ENCODE measurements around the gene TCTN2.

DNA sequence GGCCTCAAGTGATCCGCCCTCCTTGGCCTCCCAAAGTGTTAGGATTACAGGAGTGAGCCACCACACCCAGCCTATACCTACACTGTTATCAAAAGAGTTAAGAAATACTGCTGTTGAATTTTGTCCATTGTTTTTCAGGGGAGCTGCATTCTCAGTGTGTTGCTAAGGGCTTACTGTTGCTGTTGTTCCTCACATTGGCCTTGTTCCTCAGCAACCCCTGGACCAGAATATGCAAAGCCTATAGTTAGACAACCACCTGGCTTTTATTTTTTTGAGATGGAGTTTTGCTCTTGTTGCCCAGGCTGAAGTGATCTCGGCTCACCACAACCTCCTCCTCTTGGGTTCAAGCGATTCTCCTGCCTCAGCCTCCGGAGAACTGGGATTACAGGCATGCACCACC is 36.6 kb downstream of the TCTN2 start:
- TF ChIP-seq SP1 (IDR thresholded peaks at IDR 0.05) (no peak), BHLHE40 (IDR thresholded peaks at IDR 0.05; ENCODE audit: borderline replicate concordance) (no peak), ARNT (IDR thresholded peaks at IDR 0.05) (no peak), L3MBTL2 (conservative IDR thresholded peaks at IDR 0.05) (no peak), TARDBP (IDR thresholded peaks at IDR 0.05) (no peak), CTBP1 (IDR thresholded peaks at IDR 0.05; ENCODE audit: borderline replicate concordance) (no peak), ELF4 (IDR thresholded peaks at IDR 0.05) (no peak), ZNF384 (IDR thresholded peaks at IDR 0.05) (no peak)
